GM19238 (cell line): ENCODE data around the gene MICAL3.
"Not testable (repeated sequence)": the region's sequence is repeated elsewhere in the genome, so short reads cannot be mapped to it uniquely, and the experiment has no call there.

Source experiments
- DNase-seq: peaks from one replicate; pipeline ENCODE4 v3.0.0; 2011; ENCODE audit warnings: low spot score; ENCODE audit not compliant: insufficient read length

Gene MICAL3

GRCh38 chr22:17998913-17999312, 25.4 kb downstream of the MICAL3 start:
- DNase-seq, result no peak

GRCh38 chr22:17997456-17997855, 26.9 kb downstream of the MICAL3 start:
- no peak for DNase-seq

DNA sequence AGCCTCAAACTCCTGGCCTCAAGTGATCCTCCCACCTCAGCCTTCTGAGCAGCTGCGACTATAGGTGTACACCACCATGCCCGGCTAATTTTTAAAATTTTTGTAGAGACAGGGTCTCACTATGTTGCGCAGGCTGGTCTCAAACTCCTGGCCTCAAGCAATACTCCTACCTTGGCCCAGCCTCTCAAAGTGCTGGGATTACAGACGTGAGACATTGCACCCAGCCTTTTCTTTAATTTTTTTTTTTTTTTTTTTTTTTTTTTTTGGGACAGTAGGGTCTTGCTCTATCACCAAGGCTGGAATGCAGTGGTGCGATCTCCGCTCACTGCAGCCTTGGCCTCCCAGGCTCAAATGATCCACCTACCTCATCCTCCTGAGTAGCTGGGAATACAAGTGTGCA, 29.1 kb downstream of the MICAL3 start:
- DNase-seq, result not testable (repeated sequence)

- DNase-seq, result no peak
Measured at GRCh38 chr22:17994424-17995108, 29.8 kb downstream of the MICAL3 start.

DNA sequence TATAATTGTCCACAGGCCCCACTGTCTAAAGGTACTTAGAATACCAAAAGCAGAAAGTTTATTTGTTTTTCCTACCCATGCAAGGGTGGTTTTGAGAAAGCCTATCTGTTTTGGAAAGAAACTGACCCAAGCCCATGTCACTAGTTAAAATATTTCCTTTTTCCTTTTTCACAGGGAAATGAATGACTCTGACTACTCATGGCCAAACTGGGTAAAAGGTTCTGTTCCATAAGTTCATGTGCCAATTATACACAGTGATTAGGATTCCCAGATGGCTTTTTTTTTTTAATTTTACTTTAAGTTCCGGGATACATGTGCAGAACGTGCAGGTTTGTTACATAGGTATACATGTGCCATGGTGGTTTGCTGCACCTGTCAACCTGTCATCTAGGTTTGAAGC, 31.4 kb downstream of the MICAL3 start:
- DNase-seq, result not testable (repeated sequence)

- DNase-seq, result not testable (repeated sequence)
Measured at GRCh38 chr22:17991992-17992391, 32.4 kb downstream of the MICAL3 start.

DNA sequence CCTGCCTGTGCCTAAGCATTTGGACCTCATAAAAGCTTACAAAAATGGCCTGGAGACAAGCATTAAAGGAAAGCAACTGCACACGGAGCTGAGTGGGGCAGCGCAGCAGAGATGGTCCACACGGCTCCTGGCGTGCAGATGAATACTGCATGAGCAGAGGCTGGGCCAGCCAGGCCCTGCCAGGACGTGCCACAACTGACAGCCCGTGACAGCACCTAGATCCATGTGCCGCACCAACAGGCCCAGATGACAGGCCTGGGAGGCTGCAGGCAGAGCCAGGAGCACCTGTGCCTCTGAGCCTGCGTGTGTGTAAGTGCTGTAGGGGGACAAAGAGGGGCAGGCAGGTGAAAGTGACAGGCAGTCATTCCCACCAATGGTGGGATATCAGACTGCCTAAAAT, 33.4 kb downstream of the MICAL3 start:
- DNase-seq, result no peak

DNA sequence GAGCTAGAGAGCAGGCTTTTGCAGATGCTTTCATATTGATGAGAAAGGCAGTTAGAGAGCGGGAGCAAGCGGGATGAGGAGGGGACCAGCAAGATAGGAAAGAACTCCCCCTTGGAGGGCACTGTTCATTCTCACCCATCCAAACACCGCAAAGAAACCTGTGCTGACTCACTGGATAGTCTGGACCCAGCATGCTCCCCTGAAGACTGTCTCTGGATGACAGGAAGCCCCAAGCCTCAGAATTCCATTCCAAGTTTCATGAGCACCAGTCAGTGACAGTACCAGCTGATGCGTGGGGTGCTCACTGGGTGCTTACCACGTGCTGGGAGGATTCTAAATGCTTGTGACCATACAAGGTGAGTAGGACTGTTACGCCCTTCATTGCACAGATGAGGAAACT, 34.2 kb downstream of the MICAL3 start:
- no peak for DNase-seq

- DNase-seq, result no peak
Measured at GRCh38 chr22:17988800-17989513, 35.4 kb downstream of the MICAL3 start.

DNA sequence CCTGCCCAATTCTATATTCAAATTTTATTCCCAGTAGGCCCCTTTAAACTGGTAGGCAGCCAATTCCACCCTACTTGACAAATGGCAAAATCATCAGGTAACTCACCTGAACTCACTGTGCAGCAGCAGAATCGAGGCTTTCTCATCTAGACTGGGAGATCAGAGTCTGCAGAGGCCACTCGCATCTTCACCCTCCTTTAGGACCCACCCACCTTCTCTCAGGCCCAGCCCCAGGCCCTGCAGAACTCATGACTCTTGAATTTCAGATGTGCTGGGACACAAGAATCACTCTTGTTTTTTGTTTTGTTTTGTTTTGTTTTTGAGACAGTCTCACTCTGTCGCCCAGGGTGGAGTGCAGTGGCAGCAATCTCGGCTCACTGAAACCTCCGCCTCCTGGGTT, 38.8 kb downstream of the MICAL3 start:
- DNase-seq, result no peak

GRCh38 chr22:17985071-17985470, 39.3 kb downstream of the MICAL3 start:
- DNase-seq, result not testable (repeated sequence)

DNA sequence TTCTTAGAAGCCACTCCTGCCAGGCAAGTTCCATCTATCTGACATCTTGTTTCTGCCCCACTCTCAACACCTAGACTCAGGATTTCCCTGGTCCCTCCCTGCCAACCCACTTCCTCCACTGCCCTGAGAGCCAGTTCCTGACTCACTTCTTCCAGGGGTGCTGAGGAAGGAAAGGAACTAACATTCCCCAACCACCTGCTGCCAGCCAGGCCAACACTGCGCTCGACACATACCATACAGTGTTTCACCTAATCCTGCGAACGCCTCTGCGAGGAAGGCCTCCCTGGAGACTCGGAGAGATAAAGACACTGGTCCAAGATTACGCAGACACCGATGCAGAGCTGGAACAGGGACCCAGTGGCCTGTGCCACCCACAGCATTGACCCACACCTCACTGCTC, 40.2 kb downstream of the MICAL3 start:
- DNase-seq, result no peak

DNA sequence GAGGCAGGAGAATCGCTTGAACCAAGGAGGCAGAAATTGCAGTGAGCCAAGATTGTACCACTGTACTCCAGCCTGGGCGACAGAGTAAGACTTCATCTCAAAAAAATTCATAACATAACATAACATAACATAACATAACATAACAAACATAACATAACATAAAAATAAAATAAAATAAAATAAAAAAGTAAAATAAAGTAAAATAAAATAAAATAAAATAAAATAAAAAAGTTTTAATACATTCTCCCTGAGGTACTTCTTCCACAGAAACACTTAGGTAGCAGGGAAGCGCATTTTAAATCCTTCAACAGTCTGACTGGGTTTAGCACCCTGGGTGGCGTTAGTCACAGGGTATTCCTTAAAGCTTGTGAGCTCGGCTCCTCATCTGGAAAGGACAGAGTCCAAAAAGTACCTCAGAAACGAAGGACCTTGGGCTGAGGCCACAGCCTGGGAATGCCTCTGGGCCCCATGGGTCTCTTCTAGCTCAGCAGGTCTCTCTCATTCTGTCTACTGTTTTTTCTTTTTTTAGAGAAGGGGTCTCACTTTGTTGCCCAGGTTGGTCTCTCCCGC, 41.7 kb downstream of the MICAL3 start:
- no peak for DNase-seq

GRCh38 chr22:17981497-17981896, 42.9 kb downstream of the MICAL3 start:
- no peak for DNase-seq

- no peak for DNase-seq
Measured at GRCh38 chr22:17980638-17981051, 43.7 kb downstream of the MICAL3 start.

DNA sequence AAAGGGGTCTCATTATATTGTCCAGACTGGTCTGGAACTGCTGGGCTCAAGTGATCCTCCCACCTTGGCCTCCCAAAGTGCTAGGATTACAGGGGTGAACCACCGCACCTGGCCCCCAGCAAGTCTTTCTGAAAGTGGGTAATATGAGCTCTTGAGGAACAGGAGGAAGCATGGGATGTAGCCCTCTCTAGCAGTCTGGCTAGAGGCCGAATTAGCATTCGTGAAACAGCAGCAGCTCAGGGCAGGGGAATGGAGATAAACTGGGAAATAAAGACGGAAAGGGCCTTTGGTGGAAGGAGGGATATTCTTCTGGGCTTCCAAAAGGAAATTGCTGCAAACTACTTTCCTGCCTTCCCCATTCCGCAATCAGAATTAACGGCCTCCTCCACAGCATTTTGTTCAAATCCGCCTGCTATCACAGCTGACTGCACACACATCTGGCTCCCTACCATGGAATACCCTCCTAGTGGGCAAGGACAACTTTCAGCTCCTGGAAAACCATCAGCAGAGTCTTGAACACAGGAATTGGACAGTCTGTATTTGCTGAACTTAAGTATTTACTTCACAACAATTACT, 44.3 kb downstream of the MICAL3 start:
- no peak for DNase-seq

DNA sequence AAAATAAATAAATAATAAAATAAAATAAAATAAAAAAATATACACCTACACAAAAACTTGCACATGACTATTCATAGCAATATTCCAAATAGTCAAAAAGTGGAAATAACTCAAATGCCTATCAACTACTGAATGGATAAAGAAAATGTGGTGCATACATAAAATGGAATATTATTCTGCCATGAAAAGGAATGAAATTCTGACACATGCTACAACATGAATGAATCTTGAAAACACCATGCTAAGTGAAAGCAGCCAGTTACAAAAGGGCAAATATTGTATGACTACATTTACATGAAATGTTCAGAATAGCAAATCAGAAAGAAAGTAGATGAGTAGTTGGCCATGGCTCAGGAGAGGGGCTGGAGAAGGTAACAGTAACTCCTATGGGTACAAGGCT, 46.3 kb downstream of the MICAL3 start:
- DNase-seq, result no peak

GRCh38 chr22:17977371-17977770, 47.0 kb downstream of the MICAL3 start:
- DNase-seq, result no peak

DNA sequence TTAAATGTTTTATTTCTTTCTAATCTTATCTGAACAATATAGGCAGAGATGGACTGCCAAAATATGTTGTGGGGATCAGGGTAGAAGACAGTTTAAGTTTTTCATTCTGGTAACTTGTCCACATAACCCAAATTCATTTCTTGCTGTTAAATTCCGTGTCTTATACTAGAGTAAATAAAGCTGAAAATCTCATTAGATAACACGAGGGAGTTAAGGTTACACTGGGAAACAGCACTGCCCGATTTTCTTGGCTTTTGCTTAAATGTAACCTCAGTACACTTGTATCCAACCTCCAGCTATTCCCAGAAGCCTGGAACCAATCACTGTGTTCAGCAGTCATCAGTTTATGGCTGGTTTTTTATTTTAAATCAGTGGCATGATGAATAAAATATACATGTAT, 48.2 kb downstream of the MICAL3 start:
- DNase-seq, result no peak

- no peak for DNase-seq
Measured at GRCh38 chr22:17974703-17975372, 49.5 kb downstream of the MICAL3 start.

- DNase-seq, result no peak
Measured at GRCh38 chr22:17974087-17974486, 50.3 kb downstream of the MICAL3 start.

DNA sequence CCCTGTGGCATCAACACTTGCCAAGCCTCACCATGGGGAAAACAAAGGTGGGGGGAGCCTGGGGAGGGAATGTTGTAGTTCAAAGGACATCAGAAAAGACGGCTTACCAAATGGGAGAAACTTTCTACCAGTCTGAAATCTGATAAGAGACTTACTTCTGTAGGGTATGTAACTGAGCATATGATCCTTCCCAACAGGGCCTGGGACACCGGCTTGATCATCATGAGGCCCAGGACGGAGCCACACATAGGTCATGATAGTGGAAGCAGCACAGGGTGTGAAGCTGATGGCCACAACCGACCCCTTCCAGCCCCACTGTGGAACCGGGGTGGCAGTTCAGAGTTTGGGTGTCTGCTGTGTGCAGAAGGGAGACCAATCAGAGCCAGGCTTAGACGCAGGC, 51.1 kb downstream of the MICAL3 start:
- no peak for DNase-seq
